ENCODE data around the gene CXCL17.
"Not testable (repeated sequence)": the region's sequence is repeated elsewhere in the genome, so short reads cannot be mapped to it uniquely, and the experiment has no call there.

The CXCL17 gene, protein sequence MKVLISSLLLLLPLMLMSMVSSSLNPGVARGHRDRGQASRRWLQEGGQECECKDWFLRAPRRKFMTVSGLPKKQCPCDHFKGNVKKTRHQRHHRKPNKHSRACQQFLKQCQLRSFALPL

DNA sequence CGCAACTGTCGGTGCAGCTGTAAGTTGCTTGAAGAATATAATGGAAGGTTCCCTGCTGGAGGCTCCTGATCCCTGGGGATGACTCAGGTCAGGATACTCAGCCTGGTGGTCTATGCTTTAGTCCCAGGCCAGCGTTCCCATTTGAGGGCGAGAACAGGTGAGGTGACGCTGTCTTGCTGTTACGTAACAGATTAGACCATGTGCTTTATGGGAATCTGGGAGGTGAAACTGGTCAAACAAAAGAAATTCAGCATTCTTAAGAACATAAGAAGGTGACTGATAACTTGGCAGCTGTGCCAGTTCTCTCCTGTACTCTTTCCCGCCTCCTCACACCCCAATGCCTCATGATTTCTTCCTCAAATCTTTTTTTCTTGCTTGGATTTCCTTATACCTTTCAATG lies at the start of gene CXCL17:
Gene CXCL17 (minus strand): TSS at position 114 of the 400 bp plus-strand sequence. CDS start 114 bp downstream, outside the sequence.
- no peak for DNase-seq

DNA sequence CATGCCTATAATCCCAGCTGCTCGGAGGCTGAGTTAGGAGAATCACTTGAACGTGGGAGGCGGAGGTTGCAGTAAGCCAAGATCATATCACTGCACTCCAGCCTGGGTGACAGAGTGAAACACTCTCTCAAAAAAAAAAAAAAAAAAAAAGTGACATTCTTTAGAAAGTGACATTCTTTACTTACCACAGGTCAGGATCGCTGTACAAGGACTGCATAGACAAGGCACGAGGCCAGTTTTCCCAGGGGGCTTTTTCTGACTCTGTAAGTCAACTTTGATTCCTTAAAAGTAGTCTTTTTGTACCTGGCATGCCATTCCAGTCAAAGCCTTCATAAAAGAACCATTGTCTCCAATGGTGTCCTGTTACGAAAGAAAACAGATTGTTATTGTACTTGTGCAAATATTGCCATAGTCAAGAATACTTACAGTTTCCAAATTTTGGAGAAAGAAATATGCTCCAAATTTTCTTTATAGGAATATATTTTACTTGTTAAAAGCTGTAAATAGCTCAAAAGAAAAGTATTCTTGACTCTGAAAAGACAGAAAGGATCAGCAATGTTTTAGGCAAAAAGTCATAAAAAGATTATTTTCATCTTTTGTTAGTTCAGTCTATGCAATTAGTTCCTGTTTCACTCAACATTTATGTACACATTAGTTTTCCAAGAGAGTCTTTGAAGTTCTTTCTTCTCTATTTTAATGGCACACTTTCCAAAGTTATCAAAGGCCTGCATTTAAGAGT lies 46.2 kb upstream of the CXCL17 start:
- no peak for DNase-seq

DNA sequence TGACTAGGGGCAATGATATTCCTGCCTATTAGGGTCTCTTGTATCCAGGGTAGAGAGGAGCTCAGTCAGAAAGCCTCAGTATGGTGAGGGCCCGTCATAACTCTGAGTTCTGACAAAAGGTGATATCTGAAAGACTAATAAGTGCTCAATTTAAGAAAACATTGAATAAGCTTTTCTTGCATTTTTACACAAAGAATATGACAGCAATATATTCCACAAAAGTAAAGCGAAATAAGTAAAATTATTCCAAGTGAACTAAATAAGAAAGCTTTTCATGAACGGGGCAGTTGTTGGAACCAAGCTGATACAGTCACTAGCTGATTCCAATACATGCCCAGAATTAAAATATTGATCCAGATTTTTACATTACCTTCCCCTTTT lies 45.0 kb upstream of the CXCL17 start:
- DNase-seq: no peak

DNA sequence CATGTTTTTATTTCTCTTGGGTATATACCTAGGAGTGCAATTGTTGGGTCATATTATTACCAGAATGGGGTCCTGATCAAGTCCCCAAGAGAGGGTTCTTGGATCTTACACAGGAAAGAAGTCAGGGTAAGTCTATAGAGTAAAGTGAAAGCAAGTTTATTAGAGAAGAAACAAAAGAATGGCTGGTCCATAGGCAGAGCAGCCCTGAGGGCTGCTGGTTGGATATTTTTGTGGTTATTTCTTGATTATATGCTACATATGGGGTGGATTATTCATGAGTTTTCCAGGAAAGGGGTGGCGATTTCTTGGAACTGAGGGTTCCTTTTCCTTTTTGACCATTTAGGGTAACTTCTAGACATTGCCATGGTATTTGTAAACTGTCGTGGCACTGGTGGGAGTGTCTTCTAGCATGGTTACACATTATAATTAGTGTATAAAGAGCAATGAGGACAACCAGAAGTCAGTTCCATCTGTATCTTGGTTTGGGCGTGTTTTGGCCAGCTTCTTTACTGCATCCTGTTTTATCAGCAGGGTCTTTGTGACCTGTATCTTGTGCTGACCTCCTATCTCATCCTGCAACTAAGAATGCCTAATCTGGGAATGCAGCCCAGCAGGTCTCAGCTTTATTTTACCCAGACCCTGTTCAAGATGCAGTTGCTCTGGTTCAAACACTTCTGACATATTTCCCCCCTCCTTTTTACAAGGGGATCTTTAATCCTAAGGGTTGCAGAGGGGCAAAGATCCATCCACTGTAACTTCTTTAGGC lies 44.5 kb upstream of the CXCL17 start:
- DNase-seq: no peak

DNA sequence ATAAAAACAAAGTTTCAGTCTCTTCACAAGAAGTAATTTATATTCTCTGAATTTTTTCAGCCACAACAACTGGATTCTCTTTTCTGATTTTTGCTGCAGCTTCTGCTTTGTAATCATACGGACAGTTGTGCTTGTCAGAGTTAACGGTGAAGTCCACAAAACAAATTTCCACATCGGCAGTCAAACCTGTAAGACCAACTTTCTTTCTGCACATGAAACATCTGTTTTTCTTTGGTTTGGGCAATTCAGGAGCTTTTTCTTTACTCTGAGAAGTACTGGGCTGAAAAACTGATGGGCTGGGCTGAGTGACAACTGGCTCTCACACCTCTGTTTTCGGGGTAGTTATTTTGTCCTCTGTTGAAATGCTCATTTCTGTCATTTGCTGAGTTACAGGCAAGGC lies 42.3 kb upstream of the CXCL17 start:
- DNase-seq: not testable (repeated sequence)

DNA sequence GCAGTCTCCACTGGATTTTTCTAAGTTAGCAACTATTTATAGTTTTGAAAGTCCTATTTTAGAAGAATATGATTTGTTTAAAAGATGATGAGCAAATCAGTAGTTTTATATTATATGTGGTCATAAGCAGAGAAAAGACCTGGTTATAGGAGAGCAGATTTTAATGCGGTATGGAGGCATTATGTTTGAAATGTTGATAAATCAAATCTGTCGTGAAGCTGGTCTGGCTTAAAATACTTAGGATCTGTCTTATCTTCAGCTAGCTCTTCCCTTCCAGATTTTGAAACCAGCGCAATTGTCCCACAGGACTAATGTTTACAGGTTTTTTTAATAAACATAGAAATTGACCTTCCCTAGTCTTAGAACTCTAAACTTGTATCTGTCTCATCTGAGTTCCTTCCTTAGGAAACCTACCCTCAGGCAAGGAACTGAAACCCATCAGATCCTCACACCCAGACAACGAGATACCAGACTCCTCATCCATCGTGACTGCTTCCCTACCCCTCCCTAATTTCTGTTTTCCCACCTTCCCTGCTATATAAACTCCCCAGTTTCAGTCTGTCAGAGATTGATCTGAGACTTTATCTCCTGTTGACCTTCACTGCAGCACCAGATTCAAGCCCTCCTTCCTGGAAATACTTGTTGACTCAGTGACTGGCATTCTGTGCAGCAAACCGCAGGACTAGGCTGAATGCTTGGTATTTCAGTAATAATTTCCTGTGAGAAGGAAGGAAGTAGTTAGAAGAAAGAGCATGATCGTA lies 37.8 kb upstream of the CXCL17 start:
- DNase-seq: no peak

DNA sequence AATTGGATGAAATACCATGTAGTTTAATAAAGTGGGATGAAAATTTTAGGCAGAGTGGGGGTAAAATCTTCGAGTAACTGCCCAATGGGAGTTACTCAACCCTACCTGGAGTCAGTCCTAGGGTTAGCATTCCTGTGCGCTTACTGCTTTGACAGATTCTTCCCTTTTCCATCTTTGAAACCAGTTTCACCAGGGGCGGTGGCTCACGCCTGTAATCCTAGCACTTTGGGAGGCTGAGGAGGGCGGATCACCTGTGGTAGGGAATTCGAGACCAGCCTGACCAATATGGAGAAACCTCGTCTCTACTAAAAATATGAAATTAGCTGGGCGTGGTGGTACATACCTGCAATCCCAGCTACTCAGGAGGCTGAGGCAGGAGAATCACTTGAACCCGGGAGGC lies 37.0 kb upstream of the CXCL17 start:
- DNase-seq: no peak

DNA sequence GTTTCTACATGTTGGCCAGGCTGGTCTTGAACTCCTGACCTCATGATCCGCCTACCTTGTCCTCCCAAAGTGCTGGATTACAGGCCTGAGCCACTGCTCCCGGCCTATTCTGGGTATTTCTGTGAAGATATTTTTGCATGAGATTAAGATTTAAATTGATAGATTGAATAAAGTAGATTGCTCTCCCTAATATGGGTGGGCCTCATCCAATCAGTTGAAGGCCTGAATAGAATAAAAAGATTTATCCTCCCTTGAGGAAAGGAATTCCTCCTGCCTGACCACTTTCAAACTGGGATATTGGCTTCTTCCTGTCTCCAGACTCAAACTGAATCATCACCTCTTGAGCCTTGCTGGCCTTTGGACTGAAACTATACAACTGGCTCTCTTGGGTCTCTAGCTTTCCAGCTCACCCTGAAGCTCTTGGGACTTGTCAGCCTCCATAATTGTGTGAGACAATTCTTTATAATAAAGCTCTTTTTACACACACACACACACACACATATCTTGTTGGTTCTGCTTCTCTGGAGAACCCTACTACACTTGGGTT lies 36.1 kb upstream of the CXCL17 start:
- DNase-seq: no peak

DNA sequence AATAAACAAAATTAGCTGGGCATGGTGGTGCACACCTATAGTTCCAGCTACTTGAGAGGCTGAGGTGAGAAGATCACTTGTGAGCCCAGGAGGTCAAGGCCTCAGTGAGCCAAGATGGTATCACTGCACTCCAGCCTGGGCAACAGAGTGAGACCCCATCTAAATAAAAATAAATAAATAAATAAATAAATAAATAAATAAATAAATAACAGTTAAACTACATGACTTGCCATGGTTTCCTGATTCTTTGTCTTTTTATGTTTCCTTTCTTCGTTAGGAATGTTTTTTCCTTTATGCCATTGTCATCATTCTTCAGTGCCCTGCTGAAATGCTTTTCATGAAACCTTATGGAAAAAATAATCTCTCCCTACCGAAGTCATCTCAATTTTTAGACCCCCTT lies 35.2 kb upstream of the CXCL17 start:
- DNase-seq: no peak

DNA sequence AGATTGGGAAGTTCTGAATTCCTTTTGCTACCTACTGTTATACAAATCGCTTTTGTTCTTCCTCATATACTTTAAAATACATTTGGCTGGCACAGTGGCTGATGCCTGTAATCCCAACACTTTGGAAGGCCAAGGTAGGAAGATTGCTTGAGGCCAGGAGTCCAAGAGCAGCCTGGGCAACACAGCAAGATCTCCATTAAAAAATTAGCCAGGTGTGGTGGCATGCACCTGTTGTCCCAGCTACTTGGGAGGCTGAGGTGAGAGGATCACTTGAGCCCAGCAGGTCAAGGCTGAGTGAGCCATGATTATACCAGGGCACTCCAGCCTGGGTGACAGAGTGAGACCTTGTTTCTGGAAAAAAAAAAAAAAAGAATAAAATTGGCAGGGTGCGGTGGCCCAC lies 34.4 kb upstream of the CXCL17 start:
- no peak for DNase-seq

DNA sequence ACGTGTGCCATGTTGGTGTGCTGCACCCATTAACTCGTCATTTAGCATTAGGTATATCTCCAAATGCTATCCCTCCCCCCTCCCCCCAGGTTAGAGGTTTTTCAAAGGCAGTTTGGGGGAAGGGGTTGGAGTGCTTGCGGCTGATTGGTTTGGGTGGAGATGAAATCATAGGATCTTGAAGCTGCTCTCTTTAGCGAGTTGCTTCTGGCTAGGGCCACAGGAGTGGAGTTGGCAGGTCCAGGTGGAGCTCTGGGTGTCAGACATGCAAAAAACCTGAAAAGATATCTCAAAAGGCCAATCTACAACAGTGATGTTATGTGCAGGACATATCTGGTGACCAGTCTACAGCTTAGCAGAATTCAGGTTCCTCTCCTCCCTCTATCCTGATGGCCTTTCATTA lies 32.6 kb upstream of the CXCL17 start:
- DNase-seq: no peak

DNA sequence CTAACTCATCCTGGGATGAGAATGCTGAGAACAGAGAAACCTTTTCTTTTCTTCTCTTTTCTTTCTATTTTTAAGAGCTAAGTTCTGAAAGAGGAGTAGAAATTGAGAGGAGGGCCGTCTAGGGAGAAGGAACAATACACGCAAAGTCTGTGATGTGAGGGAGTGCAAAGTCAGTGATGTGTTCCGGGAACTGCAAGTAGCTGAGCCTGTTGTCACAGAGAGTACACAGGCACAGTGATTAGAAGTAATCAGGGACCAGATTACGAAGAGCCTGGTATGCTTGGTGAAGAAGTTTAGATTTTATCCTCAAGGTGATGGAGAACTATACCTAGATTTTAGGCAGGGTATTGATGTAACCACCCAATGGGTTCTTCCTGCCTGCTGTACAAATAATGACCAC lies 32.0 kb upstream of the CXCL17 start:
- no peak for DNase-seq

DNA sequence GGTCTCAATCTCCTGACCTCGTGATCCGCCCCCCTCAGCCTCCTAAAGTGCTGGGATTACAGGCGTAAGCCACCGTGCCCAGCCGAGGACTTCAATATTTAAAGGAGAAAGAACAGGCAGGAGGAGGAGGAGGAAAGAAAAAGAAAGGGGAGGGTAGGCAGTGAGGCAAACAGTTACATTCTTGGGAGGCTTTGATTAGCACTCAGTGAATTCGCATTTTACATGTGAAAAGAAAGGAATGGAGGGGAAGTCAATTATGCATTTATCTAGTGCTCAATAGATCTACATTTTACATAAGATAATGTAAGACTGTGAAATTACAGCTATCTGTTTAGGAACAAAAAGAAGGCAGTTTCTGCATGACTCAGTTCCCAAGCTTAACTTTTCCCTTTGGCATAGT lies 30.9 kb upstream of the CXCL17 start:
- DNase-seq: no peak

DNA sequence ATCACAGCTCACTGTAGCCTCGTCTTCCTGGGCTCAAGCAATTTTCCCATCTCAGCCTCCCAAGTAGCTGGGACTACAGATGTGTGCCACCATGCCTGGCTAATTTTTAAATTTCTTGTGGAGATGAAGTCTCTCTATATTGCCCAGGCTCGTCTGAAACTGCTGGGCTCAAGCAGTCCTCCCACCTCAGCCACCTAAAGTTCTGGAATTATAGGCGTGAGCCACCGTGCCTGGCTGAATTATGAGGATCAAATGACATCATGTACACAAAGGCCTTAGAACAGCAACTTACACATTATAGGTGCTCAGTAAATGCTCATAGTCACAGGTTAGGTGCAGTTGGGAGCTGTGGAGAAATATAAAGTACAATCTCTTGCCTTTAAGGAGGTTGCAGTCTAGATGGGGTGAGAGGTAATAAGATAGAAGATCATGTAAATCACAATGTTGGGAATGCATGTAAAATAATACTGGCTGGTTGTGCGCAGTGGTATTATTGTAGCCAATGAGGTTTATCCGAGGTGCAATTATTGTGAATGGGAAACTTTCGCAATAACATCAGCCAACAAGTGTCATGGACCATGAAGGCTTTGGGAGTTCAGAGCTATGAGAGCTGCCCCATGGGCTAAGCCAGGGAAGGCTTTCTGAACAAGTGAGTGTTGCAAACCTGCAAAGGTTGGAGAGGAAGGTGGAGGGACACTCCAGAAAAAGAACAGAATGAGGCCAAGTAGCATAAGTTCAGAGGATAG lies 29.8 kb upstream of the CXCL17 start:
- no peak for DNase-seq

DNA sequence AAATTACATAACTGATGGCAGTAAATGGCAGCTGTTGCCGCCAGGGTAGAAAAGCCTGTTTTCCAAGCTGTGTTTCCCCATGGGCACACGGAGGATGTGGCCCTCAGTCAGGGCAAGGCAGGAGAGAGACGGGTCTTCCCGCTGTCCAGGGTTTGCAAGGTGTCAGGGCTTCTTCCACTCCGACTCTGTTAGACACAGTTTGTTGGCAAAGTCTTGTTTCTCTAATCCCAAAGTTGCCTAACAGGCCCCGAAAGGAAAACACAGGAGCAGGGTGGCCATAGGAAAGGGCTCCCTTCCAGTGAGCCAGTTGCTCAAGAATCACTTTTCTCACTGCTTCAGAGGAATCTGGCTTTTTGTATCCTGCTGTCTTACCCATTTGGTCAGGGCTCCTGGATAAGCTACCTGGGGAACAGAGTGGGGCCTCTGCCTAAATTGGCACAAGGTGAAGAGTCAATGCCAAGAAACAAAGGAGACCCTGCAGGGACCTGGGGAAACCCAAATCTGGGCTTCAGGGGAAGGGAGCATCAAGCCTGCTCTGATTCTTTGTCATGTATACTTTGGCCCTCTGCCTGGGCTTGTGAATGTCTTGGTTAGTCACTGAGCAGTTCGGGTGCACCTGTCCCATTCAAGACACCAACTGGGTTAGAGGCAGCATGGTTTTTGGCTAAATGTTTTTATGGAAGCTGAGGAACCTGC lies 29.0 kb upstream of the CXCL17 start:
- no peak for DNase-seq

DNA sequence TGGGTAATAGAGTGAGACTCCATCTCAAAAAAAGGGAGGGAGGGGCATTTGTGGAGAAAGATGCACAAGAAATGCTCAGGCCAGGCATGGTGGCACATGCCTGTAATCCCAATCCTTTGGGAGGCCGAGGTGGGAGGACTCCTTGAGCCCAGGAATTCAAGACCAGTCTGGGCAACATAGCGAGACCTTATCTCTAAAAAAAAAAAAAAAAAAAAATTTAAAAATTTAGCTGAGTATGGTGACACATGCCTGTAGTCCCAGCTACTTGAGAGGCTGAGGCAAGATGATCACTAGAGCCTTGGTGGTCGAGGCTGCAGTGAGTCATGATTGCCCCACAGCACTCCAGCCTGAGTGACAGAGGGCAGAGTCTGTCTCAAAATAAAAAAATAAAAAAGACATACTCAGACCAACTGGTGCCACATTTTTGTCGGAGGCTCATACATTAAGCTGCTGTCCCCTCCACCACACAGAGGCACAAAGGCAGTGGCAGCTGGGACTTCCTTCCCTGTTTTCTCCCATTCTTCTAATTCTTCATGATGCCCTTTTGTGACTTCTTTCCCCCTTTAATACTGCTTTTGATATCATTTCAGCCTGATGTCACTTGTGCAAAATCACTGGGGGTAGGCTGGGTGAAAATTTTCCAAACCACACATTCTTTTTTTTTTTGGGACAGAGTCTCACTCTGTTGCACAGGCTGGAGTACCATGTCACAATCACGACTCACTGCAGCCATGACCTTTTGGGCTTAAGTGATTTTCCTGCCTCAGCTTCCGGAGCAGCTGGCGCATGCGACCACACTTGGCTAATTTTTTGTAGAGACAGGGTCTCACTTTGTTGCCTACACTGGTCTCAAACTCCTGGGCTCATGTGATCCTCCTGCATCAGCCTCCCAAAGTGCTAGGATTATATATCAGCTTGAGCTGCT lies 26.8 kb upstream of the CXCL17 start:
- DNase-seq: no peak

DNA sequence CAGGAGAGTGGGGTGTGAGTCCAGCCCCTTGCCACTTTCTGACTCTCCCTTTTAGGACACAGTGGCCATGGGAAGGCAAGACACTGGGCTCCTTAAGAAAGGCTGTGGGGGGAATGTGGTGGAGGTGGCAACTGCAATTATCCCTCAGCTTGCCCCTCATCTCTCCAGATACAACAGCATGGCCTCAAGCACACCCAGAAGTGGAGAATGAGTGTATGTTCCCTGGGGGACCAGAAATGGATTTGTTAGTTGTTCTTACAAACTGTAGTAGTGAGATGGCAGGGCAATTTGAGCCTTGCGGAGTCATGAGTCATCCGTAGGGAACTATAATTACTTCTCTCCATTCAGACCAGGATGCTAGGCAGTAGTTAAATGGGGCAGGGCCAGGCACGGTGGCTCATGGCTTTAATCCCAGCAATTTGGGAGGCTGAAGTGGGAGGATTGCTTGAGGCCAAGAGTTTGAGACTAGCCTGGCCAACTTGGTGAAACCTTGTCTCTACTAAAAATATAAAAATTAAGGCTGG lies 25.6 kb upstream of the CXCL17 start:
- no peak for DNase-seq

DNA sequence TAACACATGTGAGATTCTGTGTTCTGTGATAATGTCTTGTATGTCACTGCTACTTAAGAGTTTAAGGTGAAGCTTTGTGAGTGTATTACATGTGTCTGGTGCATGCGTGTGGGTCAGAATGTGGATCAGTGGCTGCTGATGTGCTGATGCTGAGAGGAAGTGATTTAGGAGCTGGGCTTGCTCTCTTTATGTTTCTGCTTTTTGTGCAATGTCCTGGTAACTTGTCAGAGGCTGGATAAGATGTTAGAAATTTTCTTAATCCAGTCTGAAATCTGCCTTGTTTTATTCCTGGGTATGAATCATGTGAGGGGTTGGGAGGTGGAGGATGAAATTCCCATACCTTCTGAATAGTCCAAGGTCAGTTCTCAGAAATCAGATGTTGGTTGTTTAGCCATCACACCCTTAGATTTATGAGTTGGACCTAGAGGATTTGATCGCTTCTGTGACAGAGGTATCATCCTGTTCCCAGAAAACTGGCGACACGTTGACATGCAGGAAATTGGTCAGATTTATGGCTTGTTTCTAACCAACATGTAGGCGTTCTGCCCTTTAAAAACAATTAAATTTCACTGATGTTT lies 24.5 kb upstream of the CXCL17 start:
- no peak for DNase-seq

DNA sequence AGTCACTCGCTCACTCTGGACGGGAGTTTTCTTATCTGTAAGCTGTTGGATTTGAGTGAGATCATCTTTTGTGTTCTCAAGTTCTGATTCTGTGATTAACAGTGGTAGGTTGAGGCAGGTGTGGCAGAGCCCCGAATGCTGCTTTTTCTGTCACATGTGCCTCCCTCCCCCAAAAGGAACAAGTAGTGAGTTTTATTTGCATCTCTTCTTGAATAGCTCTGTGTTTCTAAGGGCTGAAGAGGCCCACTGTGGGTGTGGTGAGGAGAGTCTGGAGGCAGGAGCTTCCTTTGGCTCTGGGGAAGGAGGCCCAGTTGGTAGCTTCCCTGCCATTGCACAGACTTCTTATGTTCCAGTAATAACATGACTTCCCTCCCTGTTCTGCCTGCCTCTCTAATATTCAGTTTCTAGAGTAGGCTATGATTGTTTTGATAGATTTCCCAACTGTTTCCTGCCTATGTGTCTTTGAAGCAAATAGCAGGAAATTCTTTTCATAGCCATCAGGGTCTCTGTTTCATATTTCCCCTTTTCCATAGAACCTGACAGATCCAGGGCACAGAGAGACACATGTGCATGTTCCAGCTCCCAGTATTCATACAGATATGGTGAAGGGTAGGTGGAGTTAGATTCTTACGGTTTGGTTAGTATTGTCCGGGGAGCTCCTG lies 23.9 kb upstream of the CXCL17 start:
- no peak for DNase-seq

Data from stimulated activated CD4-positive, alpha-beta T cell treated with anti-CD3 and anti-CD28 coated beads, Interleukin-2, amount 100 ng/mL, for 48 hours (primary cell).